Gastrocnemius medialis (tissue), 4 donors: ENCODE data around the gene HOXA7. TPM values are rescaled to one million over a fixed set of nuclear protein-coding genes. Genes with fewer than 3 reads are reported as not detected.

Source experiments
- ATAC-seq, 2 donors: fragments of 150-250 bp; one replicate each; pipeline ENCODE4 v1.9.1; 2016
- DNase-seq, 2 donors: peaks; one replicate each; pipeline ENCODE4 v3.0.0-alpha.2; 2019
- H3K27ac ChIP-seq, 4 donors: fragments of 200-600 bp; sonication (generic); 1 replicate in 1 of 4; 2 replicates in 3 of 4; pipeline ENCODE4 v1.5.1; 2016 to 2018; ENCODE audit warnings: mild to moderate bottlenecking in 2 of 4, moderate library complexity in 1 of 4
- H3K27me3 ChIP-seq, 3 donors: fragments of 200-600 bp; sonication (generic) in 2 of 3; 1 replicate in 1 of 3; 2 replicates in 2 of 3; pipeline versions ENCODE4 v1.5.1 to v1.6.0; 2016 to 2019; ENCODE audit warnings: mild to moderate bottlenecking in 1 of 3, moderate library complexity in 1 of 3
- H3K36me3 ChIP-seq, 2 donors: fragments of 200-600 bp; sonication (generic) in 1 of 2; one replicate each; pipeline ENCODE4 v1.5.1; 2017 to 2018
- H3K4me1 ChIP-seq, 2 donors: fragments of 200-600 bp; sonication (generic) in 1 of 2; one replicate each; pipeline ENCODE4 v1.5.1; 2016 to 2017; ENCODE audit warnings: mild to moderate bottlenecking in 2 of 2
- H3K4me3 ChIP-seq, 4 donors: fragments of 200-600 bp; sonication (generic) in 3 of 4; 1 replicate in 1 of 4; 2 replicates in 3 of 4; pipeline ENCODE4 v1.5.1; 2016 to 2019; ENCODE audit warnings: mild to moderate bottlenecking in 2 of 4
- H3K9me3 ChIP-seq, 3 donors: fragments of 200-600 bp; sonication (generic) in 2 of 3; 1 replicate in 1 of 3; 2 replicates in 2 of 3; pipeline ENCODE4 v1.5.1; 2016 to 2019
- CTCF ChIP-seq, 5 experiments: fragments of 450-650 bp in 3 of 5; fragments of 200-600 bp in 2 of 5; sonication (generic) in 2 of 5; IDR thresholded peaks in 4 of 5; conservative IDR thresholded peaks in 1 of 5; 1 replicate in 4 of 5; 2 replicates in 1 of 5; pipeline ENCODE4 v1.5.1; 2016 to 2019; ENCODE audit warnings: antibody characterized with exemption in 5 of 5, mild to moderate bottlenecking in 3 of 5, moderate library complexity in 3 of 5
- POLR2A ChIP-seq, 2 donors: fragments of 450-650 bp; IDR thresholded peaks; one replicate each; pipeline ENCODE4 v1.6.1; 2017; ENCODE audit warnings: antibody characterized with exemption in 2 of 2, mild to moderate bottlenecking in 2 of 2, moderate library complexity in 2 of 2
- in situ Hi-C, 4 donors: fragments of 200-750 bp; cut with MboI; loops; one replicate each; pipeline versions ENCODE4 v1.15.0 to v1.8.0; 2017; ENCODE audit warnings: low sequenced_read_pairs in 4 of 4
- intact Hi-C: fragments of 100-400 bp; cut with DNase I; formaldehyde crosslinking; loops from one replicate; pipeline ENCODE4 v1.15.1; 2023; ENCODE audit warnings: low total_unique reads
- total RNA-seq, 4 donors: library from RNA; depleted of rRNA; stranded (reverse); fragments of >200 nt; gene quantifications; one replicate each; pipeline versions ENCODE4 v1.1.0 to v1.2.3, GENCODE V29; 2016

The HOXA7 gene
- total RNA-seq, 4 donors from 2014 or later, result 5.3 to 12.8 (median 8.6) TPM

- Histone ChIP-seq H3K4me1 (peaks cover 11 to 37% of the 10 kb centered on the region in 2 donors), H3K27me3 (no peaks in the 10 kb centered on the region), H3K4me3 (peak overlapping the region in 1 of 4 donors; percentile 2), H3K36me3 (no peaks in the 10 kb centered on the region), H3K9me3 (no peaks in the 10 kb centered on the region), H3K27ac (no peak overlapping the region)
- TF ChIP-seq POLR2A (IDR thresholded peaks at IDR 0.05) (no peak), CTCF (IDR thresholded peaks at IDR 0.05 in 4 of 5, conservative IDR thresholded peaks at IDR 0.05 in 1 of 5) (no peak)
- ATAC-seq (no peak), DNase-seq (no peak)
- in situ Hi-C loops (no loop called here), intact Hi-C loops (no loop called here)
These were observed 34.8 kb downstream of the HOXA7 start for GRCh38 chr7:27121684-27122076.

GRCh38 chr7:27119412-27119911 lies 37.0 kb downstream of the HOXA7 start:
- ATAC-seq (no peak), DNase-seq (no peak)
- intact Hi-C loops (no loop called here), in situ Hi-C loops (no loop called here)
- Histone ChIP-seq H3K9me3 (no peaks in the 10 kb centered on the region), H3K36me3 (no peaks in the 10 kb centered on the region), H3K27ac (peak overlapping the region in 1 of 4 donors; percentile 79), H3K4me1 (peaks cover 7 to 20% of the 10 kb centered on the region in 2 donors), H3K27me3 (no peaks in the 10 kb centered on the region), H3K4me3 (no peak overlapping the region)
- TF ChIP-seq POLR2A (IDR thresholded peaks at IDR 0.05) (no peak), CTCF (IDR thresholded peaks at IDR 0.05 in 4 of 5, conservative IDR thresholded peaks at IDR 0.05 in 1 of 5) (no peak)

GRCh38 chr7:27118580-27118979 lies 37.9 kb downstream of the HOXA7 start:
- ATAC-seq (no peak), DNase-seq (no peak)
- H3K9me3 ChIP-seq, result no peaks in the 10 kb centered on the region
- intact Hi-C loops (no loop called here), in situ Hi-C loops (no loop called here)
- H3K36me3 ChIP-seq, result no peaks in the 10 kb centered on the region
- peaks cover 7 to 20% of the 10 kb centered on the region in 2 donors for H3K4me1 ChIP-seq
- peak overlapping the region in 1 of 4 donors; percentile 39 for H3K4me3 ChIP-seq
- H3K27me3 ChIP-seq, result no peaks in the 10 kb centered on the region
- TF ChIP-seq CTCF (IDR thresholded peaks at IDR 0.05 in 4 of 5, conservative IDR thresholded peaks at IDR 0.05 in 1 of 5), result no peak
- TF ChIP-seq POLR2A (IDR thresholded peaks at IDR 0.05), result no peak
- H3K27ac ChIP-seq, result peak overlapping the region in 3 of 4 donors; percentile 55 to 85 (median 79)

- Histone ChIP-seq H3K27ac (peak overlapping the region; percentile 46 to 85 (median 67)), H3K9me3 (no peaks in the 10 kb centered on the region), H3K4me1 (peaks cover 7 to 23% of the 10 kb centered on the region in 2 donors), H3K4me3 (peak overlapping the region; percentile 12 to 39 (median 24)), H3K27me3 (no peaks in the 10 kb centered on the region), H3K36me3 (no peaks in the 10 kb centered on the region)
- peak in 1 of 2 donors; percentile 36 for ATAC-seq
- TF ChIP-seq CTCF (IDR thresholded peaks at IDR 0.05 in 4 of 5, conservative IDR thresholded peaks at IDR 0.05 in 1 of 5) (no peak), POLR2A (IDR thresholded peaks at IDR 0.05) (no peak)
- DNase-seq, result no peak
- in situ Hi-C loops, result no loop called here
- intact Hi-C loops, result no loop called here
These were observed 38.5 kb downstream of the HOXA7 start for GRCh38 chr7:27117887-27118491.
